ENCODE data around the gene PDIA6.

The PDIA6 gene

DNA sequence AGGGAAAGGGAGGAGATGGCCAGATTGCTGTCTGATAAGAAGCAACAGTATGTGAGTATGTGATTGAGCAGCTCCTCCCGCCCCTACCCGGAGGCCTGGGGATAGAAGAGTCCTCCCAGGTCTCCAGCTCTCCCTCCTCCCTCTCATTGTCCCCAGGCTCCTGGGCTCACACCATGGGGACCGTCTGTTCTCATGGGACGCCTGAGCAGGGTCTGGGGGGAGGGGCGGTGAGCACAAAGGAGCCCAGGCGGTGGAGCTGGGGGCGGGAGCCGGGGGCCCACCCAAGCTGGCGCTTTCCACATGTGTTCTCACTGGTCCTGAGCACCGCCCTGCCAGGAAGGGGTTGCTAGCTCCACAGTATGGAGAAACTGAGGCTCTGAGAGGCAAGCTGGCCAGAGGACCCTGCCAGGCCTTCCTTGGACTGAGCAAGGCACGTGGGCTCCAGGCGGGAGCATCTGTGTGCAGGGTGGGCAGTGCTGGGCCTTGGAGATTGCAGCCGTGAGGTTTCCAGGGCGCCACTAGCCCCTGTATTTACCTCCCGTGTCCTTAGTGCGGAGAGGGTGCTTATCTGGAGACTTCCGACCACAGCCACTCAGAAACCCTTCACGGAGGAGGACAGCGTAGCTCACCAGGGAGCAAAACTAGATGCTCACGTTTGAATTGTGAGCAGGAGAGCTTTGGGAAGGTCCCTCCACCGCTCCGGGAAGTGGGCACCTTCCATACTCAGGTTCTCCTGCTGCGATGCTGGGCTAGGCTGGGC is 37.4 kb downstream of the PDIA6 start:
- no peak for TF ChIP-seq FOXM1 (IDR thresholded peaks at IDR 0.05; ENCODE audit: borderline replicate concordance, low read depth)
- TF ChIP-seq EGR1 (IDR thresholded peaks at IDR 0.05), result no peak
- no peak for TF ChIP-seq CREB1 (IDR thresholded peaks at IDR 0.05; ENCODE audit: low read depth)
- TF ChIP-seq, protein P1, sequence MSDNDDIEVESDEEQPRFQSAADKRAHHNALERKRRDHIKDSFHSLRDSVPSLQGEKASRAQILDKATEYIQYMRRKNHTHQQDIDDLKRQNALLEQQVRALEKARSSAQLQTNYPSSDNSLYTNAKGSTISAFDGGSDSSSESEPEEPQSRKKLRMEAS (IDR thresholded peaks at IDR 0.05), result no peak
- no peak for TF ChIP-seq RAD21 (IDR thresholded peaks at IDR 0.05; ENCODE audit: low read depth)
- TF ChIP-seq EP300 (IDR thresholded peaks at IDR 0.05; ENCODE audit: borderline replicate concordance), result no peak
- TF ChIP-seq, protein P2, sequence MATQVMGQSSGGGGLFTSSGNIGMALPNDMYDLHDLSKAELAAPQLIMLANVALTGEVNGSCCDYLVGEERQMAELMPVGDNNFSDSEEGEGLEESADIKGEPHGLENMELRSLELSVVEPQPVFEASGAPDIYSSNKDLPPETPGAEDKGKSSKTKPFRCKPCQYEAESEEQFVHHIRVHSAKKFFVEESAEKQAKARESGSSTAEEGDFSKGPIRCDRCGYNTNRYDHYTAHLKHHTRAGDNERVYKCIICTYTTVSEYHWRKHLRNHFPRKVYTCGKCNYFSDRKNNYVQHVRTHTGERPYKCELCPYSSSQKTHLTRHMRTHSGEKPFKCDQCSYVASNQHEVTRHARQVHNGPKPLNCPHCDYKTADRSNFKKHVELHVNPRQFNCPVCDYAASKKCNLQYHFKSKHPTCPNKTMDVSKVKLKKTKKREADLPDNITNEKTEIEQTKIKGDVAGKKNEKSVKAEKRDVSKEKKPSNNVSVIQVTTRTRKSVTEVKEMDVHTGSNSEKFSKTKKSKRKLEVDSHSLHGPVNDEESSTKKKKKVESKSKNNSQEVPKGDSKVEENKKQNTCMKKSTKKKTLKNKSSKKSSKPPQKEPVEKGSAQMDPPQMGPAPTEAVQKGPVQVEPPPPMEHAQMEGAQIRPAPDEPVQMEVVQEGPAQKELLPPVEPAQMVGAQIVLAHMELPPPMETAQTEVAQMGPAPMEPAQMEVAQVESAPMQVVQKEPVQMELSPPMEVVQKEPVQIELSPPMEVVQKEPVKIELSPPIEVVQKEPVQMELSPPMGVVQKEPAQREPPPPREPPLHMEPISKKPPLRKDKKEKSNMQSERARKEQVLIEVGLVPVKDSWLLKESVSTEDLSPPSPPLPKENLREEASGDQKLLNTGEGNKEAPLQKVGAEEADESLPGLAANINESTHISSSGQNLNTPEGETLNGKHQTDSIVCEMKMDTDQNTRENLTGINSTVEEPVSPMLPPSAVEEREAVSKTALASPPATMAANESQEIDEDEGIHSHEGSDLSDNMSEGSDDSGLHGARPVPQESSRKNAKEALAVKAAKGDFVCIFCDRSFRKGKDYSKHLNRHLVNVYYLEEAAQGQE (IDR thresholded peaks at IDR 0.05; ENCODE audit: low read depth), result no peak
- no peak for TF ChIP-seq ZBTB7A (IDR thresholded peaks at IDR 0.05; ENCODE audit: low read depth)
- no peak for TF ChIP-seq YY1 (IDR thresholded peaks at IDR 0.05; ENCODE audit: low read depth)
- TF ChIP-seq CEBPB (IDR thresholded peaks at IDR 0.05), result no peak
- TF ChIP-seq TAF1 (IDR thresholded peaks at IDR 0.05; ENCODE audit: low read depth), result no peak
- TF ChIP-seq, protein P3, sequence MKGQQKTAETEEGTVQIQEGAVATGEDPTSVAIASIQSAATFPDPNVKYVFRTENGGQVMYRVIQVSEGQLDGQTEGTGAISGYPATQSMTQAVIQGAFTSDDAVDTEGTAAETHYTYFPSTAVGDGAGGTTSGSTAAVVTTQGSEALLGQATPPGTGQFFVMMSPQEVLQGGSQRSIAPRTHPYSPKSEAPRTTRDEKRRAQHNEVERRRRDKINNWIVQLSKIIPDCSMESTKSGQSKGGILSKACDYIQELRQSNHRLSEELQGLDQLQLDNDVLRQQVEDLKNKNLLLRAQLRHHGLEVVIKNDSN (IDR thresholded peaks at IDR 0.05), result no peak
- TF ChIP-seq NFIC (IDR thresholded peaks at IDR 0.05), result no peak
- TF ChIP-seq TEAD4 (IDR thresholded peaks at IDR 0.05), result no peak
- TF ChIP-seq TCF12 (IDR thresholded peaks at IDR 0.05; ENCODE audit: low read depth), result no peak

DNA sequence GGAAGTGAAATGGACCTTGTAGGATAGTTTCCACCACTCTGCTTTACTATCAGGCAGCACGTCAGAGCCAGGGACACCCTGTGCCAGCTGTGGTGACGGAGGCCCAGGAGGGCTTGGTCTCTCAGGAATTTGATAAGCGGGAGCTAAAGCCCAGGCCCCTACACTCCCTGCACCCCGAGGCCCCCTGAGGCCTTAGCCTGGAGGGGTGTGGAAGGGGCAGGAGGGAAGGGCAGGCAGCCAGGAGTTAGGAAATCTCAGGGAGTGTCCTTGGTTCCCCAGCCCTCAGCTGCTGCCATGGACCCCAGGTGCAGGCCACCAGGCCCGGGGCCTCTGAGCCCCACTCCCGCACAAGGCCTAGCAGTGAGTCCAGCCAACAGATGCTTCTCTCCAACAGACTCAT is 38.2 kb downstream of the PDIA6 start:
- TF ChIP-seq, protein P2 (IDR thresholded peaks at IDR 0.05; ENCODE audit: low read depth), result no peak
- TF ChIP-seq ZBTB7A (IDR thresholded peaks at IDR 0.05; ENCODE audit: low read depth) (no peak), CREB1 (IDR thresholded peaks at IDR 0.05; ENCODE audit: low read depth) (no peak), YY1 (IDR thresholded peaks at IDR 0.05; ENCODE audit: low read depth) (no peak), CEBPB (IDR thresholded peaks at IDR 0.05) (no peak), EGR1 (IDR thresholded peaks at IDR 0.05) (no peak), RAD21 (IDR thresholded peaks at IDR 0.05; ENCODE audit: low read depth) (no peak)
- TF ChIP-seq, protein P1 (IDR thresholded peaks at IDR 0.05), result no peak

DNA sequence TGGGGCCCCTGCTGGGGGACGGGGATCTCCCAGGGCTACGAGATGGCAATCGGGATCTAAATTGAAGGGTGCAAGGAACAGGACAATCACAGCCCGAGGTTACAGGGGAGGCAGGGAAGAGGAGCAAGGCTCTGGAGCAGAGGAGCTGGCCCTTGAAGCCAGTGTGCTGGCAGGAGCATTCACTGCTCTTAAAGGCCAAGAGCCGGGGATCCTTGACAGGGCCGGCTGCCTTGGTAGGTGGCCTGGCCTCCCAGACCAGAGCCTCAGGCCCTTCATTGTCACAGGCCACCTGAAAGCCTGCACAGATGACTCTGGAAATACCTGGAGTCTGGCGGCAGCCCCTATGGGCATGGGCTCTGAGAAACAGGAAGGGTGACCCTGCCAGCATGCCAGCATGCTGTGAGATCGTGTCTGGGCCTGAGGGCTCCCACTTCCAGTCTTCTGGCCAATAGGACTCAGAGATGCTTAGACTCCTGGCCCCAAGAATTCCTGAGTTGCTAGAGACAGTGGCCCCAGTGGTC is 38.7 kb downstream of the PDIA6 start:
- TF ChIP-seq CREB1 (IDR thresholded peaks at IDR 0.05; ENCODE audit: low read depth) (no peak), FOXM1 (IDR thresholded peaks at IDR 0.05; ENCODE audit: borderline replicate concordance, low read depth) (no peak), TAF1 (IDR thresholded peaks at IDR 0.05; ENCODE audit: low read depth) (no peak), TCF12 (IDR thresholded peaks at IDR 0.05; ENCODE audit: low read depth) (no peak), RAD21 (IDR thresholded peaks at IDR 0.05; ENCODE audit: low read depth) (no peak), YY1 (IDR thresholded peaks at IDR 0.05; ENCODE audit: low read depth) (no peak), CEBPB (IDR thresholded peaks at IDR 0.05) (no peak), NFIC (IDR thresholded peaks at IDR 0.05) (no peak), TEAD4 (IDR thresholded peaks at IDR 0.05) (no peak), ZBTB7A (IDR thresholded peaks at IDR 0.05; ENCODE audit: low read depth) (no peak)
- TF ChIP-seq, protein P2 (IDR thresholded peaks at IDR 0.05; ENCODE audit: low read depth), result no peak

DNA sequence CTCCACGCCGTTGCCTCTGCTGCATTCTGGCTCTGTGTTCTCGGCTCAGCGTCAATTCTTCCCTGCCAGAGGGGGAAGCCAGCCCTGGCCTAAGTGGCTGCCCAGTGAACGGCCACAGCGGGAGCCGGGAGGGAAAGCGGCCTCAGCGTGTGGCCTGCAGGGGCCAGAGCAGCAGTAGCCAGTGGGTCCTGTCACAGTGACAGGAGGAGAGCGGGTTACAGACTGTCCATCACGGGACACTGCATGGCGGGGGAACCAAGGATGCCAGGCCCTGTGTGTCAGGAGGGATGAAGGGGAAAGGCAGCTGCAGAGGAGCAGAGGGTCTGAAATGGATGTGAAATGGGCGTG is 39.7 kb downstream of the PDIA6 start:
- no peak for TF ChIP-seq TCF12 (IDR thresholded peaks at IDR 0.05; ENCODE audit: low read depth)
- TF ChIP-seq FOXM1 (IDR thresholded peaks at IDR 0.05; ENCODE audit: borderline replicate concordance, low read depth), result no peak
- TF ChIP-seq, protein P2 (IDR thresholded peaks at IDR 0.05; ENCODE audit: low read depth), result no peak
- TF ChIP-seq, protein P3 (IDR thresholded peaks at IDR 0.05), result no peak
- no peak for TF ChIP-seq TEAD4 (IDR thresholded peaks at IDR 0.05)
- TF ChIP-seq, protein P1 (IDR thresholded peaks at IDR 0.05), result no peak
- no peak for TF ChIP-seq TAF1 (IDR thresholded peaks at IDR 0.05; ENCODE audit: low read depth)
- no peak for TF ChIP-seq NFIC (IDR thresholded peaks at IDR 0.05)
- TF ChIP-seq CREB1 (IDR thresholded peaks at IDR 0.05; ENCODE audit: low read depth), result no peak
- TF ChIP-seq YY1 (IDR thresholded peaks at IDR 0.05; ENCODE audit: low read depth), result no peak
- TF ChIP-seq EGR1 (IDR thresholded peaks at IDR 0.05), result no peak
- no peak for TF ChIP-seq CEBPB (IDR thresholded peaks at IDR 0.05)
- no peak for TF ChIP-seq ZBTB7A (IDR thresholded peaks at IDR 0.05; ENCODE audit: low read depth)
- no peak for TF ChIP-seq EP300 (IDR thresholded peaks at IDR 0.05; ENCODE audit: borderline replicate concordance)
- TF ChIP-seq RAD21 (IDR thresholded peaks at IDR 0.05; ENCODE audit: low read depth), result no peak

All from Ishikawa (cell line).